GM12892 (cell line): ENCODE results near the gene PFKP.

Source experiments
- POLR2A ChIP-seq: IDR thresholded peaks from 2 replicates; pipeline ENCODE4 v1.6.1; 2011; ENCODE audit warnings: low read depth, low read length, control low read depth
- POLR2AphosphoS5 ChIP-seq: IDR thresholded peaks from 2 replicates; pipeline ENCODE4 v1.6.1; 2011; ENCODE audit warnings: low read depth, low read length, control low read depth

DNA sequence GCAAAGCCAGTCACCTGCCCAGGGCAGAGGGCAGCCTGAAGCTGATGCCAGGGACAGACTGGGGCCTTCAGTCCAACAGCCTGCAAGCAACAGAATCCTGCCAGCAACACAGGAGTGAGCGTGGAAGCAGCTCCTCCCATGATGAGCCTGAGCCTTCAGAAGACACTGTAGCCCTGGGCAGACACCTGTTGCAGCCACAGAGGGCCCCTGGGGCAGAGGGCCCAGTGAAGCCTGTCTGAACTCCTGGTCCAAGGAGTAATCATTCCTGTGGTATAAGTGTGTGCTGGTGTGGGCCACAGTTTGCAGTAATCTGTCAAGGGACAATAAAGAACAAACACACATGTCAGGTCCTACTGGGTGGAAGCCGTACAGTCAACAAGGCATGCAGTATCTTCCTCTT, 2.9 kb upstream of the PFKP start:
- TF ChIP-seq POLR2A, result no peak
- TF ChIP-seq POLR2AphosphoS5, result no peak
